ENCODE measurements around the gene XKR8. TPM values are rescaled to one million over a fixed set of nuclear protein-coding genes. Genes with fewer than 3 reads are reported as not detected.

Gene XKR8
- total and polyA plus RNA-seq, 9 of the 15 experiments (the other 6 are each of a cell fraction or from before 2014, with no cell fraction given) = 0.45 to 2.8 (median 1.7) TPM

DNA sequence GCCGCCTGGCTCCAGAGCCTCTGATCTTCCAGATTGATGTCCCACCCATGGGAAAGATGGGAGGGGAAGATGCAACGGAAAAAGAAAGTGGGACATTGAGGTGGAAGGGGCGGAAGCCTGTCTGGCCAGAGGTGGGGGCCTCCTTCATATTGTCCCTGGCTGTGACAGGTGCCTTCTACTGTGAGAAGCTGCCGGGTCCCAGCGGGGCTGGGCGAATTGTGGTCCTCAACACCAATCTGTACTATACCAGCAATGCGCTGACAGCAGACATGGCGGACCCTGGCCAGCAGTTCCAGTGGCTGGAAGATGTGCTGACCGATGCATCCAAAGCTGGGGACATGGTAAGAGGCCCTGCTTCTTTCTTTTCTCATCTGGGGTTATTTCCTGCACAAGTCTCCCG is 5.6 kb upstream of the XKR8 start (continued):
- no peak for TF ChIP-seq KDM4B (IDR thresholded peaks at IDR 0.05; ENCODE audit: borderline replicate concordance in 2 of 2, low read depth in 1 of 2)

DNA sequence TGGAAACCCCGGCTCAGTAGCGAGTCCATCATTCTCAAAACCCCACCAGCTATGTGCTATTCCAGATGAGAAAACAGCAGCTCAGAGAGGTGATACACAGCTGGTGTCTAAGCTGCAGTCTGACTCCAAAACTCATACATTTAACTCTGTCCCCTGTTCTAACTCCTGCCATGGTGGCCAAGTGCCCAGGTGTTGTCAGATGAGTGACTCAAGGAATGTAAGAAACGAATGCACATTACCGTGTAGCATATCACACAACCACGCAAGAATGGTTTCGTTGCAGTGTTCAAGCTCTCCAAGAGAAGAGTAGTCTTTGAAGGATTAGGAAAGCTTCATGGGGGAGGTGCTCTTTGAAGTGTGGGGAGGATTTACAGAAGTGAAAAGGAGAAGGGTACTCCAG is 4.7 kb upstream of the XKR8 start:
- 19% methylated on average over 6 of the region's 6 CpGs for WGBS (ENCODE audit: insufficient coverage, low coverage, missing lambda C conversion rate)
- ChIA-PET CTCF (ENCODE audit: low intra/inter-chr PET ratio) (interaction anchor here (0.6 kb wide), 1 partner anchor 15 kb away, joined by 4 read pairs; no protein-coding TSS in a partner anchor), POLR2A (interaction anchor here (0.8 to 1.5 kb wide), 5 partner anchors 9 to 19 kb away, joined by 3 to 6 read pairs (median 3); no protein-coding TSS in a partner anchor)
- H3K36me3 ChIP-seq (ENCODE audit: control insufficient read depth, insufficient read depth, low read length) = no peaks in the 10 kb centered on the region
- no peaks in the 10 kb centered on the region for H3K79me2 ChIP-seq (ENCODE audit: control insufficient read depth, insufficient read depth, low read length)
- no TSS peak for BruUV-seq (replicated peaks)
- H3K9me3 ChIP-seq (replicated peaks; ENCODE audit: control insufficient read depth, insufficient read depth, low read depth, low read length) = no peaks in the 10 kb centered on the region
- intact Hi-C loops (cut with micrococcal nuclease) = no loop called here
- H2AFZ ChIP-seq (ENCODE audit: low read depth, low read length) = no peak overlapping the region
- peaks cover 2 to 13% of the 10 kb centered on the region in 2 experiments; a peak in 2 of 5 replicates for H3K27me3 ChIP-seq (ENCODE audit: control insufficient read depth in 2 of 2, insufficient read depth in 2 of 2, low read length in 2 of 2)
- H3K9ac ChIP-seq (ENCODE audit: insufficient read depth in 1 of 2, low read depth in 2 of 2, low read length in 2 of 2) = no peak overlapping the region; a peak in 1 of 4 replicates
- H3K27ac ChIP-seq (ENCODE audit: extremely low read depth, low read depth, low read length) = no peak overlapping the region
- H4K20me1 ChIP-seq (replicated peaks; ENCODE audit: control insufficient read depth, insufficient read depth, low read length) = no peaks in the 10 kb centered on the region; the same call in 1 of the 2 replicates
- H3K4me2 ChIP-seq (ENCODE audit: insufficient read depth, low read length) = no peak overlapping the region
- peaks cover 10 to 19% of the 10 kb centered on the region in 2 experiments for H3K4me1 ChIP-seq (replicated peaks in 1 of 2; ENCODE audit: control insufficient read depth in 2 of 2, insufficient read depth in 2 of 2, low read length in 2 of 2)
- DNase-seq (ENCODE audit: extremely low read depth in 1 of 4, low spot score in 3 of 4) = no peak
- no peak for FAIRE-seq
- in situ Hi-C loops (cut with MboI) = no loop called here
- ATAC-seq = no peak
- no peak overlapping the region for H3K4me3 ChIP-seq
- no peaks in the 10 kb centered on the region for H3K9me1 ChIP-seq (ENCODE audit: control insufficient read depth, insufficient read depth, low read length)
- TF ChIP-seq, protein P1, sequence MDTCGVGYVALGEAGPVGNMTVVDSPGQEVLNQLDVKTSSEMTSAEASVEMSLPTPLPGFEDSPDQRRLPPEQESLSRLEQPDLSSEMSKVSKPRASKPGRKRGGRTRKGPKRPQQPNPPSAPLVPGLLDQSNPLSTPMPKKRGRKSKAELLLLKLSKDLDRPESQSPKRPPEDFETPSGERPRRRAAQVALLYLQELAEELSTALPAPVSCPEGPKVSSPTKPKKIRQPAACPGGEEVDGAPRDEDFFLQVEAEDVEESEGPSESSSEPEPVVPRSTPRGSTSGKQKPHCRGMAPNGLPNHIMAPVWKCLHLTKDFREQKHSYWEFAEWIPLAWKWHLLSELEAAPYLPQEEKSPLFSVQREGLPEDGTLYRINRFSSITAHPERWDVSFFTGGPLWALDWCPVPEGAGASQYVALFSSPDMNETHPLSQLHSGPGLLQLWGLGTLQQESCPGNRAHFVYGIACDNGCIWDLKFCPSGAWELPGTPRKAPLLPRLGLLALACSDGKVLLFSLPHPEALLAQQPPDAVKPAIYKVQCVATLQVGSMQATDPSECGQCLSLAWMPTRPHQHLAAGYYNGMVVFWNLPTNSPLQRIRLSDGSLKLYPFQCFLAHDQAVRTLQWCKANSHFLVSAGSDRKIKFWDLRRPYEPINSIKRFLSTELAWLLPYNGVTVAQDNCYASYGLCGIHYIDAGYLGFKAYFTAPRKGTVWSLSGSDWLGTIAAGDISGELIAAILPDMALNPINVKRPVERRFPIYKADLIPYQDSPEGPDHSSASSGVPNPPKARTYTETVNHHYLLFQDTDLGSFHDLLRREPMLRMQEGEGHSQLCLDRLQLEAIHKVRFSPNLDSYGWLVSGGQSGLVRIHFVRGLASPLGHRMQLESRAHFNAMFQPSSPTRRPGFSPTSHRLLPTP (IDR thresholded peaks at IDR 0.05; ENCODE audit: borderline replicate concordance, extremely low read depth, insufficient read length) = no peak
- TF ChIP-seq HLTF (IDR thresholded peaks at IDR 0.05) (no peak), ZNF24 (IDR thresholded peaks at IDR 0.05) (no peak), ZNF785 (CRISPR knock-in tag; IDR thresholded peaks at IDR 0.05) (no peak), SUPT5H (IDR thresholded peaks at IDR 0.05) (no peak), CHD4 (IDR thresholded peaks at IDR 0.05; ENCODE audit: insufficient read depth, insufficient replicate concordance, low read depth, low read length, poor library complexity, severe bottlenecking) (no peak), ZNF124 (CRISPR knock-in tag; IDR thresholded peaks at IDR 0.05) (no peak)
- TF ChIP-seq, protein P2, sequence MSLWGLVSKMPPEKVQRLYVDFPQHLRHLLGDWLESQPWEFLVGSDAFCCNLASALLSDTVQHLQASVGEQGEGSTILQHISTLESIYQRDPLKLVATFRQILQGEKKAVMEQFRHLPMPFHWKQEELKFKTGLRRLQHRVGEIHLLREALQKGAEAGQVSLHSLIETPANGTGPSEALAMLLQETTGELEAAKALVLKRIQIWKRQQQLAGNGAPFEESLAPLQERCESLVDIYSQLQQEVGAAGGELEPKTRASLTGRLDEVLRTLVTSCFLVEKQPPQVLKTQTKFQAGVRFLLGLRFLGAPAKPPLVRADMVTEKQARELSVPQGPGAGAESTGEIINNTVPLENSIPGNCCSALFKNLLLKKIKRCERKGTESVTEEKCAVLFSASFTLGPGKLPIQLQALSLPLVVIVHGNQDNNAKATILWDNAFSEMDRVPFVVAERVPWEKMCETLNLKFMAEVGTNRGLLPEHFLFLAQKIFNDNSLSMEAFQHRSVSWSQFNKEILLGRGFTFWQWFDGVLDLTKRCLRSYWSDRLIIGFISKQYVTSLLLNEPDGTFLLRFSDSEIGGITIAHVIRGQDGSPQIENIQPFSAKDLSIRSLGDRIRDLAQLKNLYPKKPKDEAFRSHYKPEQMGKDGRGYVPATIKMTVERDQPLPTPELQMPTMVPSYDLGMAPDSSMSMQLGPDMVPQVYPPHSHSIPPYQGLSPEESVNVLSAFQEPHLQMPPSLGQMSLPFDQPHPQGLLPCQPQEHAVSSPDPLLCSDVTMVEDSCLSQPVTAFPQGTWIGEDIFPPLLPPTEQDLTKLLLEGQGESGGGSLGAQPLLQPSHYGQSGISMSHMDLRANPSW (CRISPR knock-in tag; IDR thresholded peaks at IDR 0.05) = no peak
